Subcutaneous abdominal adipose tissue (tissue), 5 donors: ENCODE measurements around the gene FBXO40.
A peak's percentile ranks its signal among the peaks of the same experiment; 100 is the strongest.

ENCODE experiments used
- H3K27ac ChIP-seq: one replicate; pipeline ENCODE4 v1.7.0; 2013; ENCODE audit warnings: low read depth, mild to moderate bottlenecking, inconsistent platforms, low read length, moderate library complexity
- H3K27me3 ChIP-seq, 5 donors: one replicate each; pipeline ENCODE4 v1.7.0; 2013; ENCODE audit warnings: low read length in 5 of 5, inconsistent platforms in 1 of 5; ENCODE audit not compliant: control insufficient read depth in 5 of 5, insufficient read depth in 4 of 5
- H3K36me3 ChIP-seq, 5 donors: one replicate each; pipeline ENCODE4 v1.7.0; 2013; ENCODE audit warnings: low read length in 5 of 5; ENCODE audit not compliant: control insufficient read depth in 5 of 5, insufficient read depth in 5 of 5
- H3K4me1 ChIP-seq, 5 donors: one replicate each; pipeline ENCODE4 v1.7.0; 2013; ENCODE audit warnings: low read length in 5 of 5, mild to moderate bottlenecking in 3 of 5, moderate library complexity in 1 of 5; ENCODE audit not compliant: control insufficient read depth in 5 of 5, insufficient read depth in 5 of 5
- H3K4me3 ChIP-seq, 5 donors: one replicate each; pipeline ENCODE4 v1.7.0; 2013; ENCODE audit warnings: low read length in 5 of 5, low read depth in 1 of 5
- H3K9ac ChIP-seq, 5 donors: one replicate each; pipeline ENCODE4 v1.7.0; 2013; ENCODE audit warnings: low read length in 5 of 5, mild to moderate bottlenecking in 4 of 5, moderate library complexity in 3 of 5
- H3K9me3 ChIP-seq, 5 donors: one replicate each; pipeline ENCODE4 v1.7.0; 2013; ENCODE audit warnings: low read length in 5 of 5; ENCODE audit not compliant: control insufficient read depth in 5 of 5
- donor health status: healthy.
- donor health status: healthy.
- donor health status: healthy.
- donor health status: healthy.
- donor health status: healthy.

FBXO40 gene

GRCh38 chr3:121641127-121641526 is 47.9 kb downstream of the FBXO40 start:
- H3K4me3 ChIP-seq, result no peak overlapping the region
- H3K27ac ChIP-seq, result no peak overlapping the region
- H3K36me3 ChIP-seq, result peaks cover 7 to 57% (median 21%) of the 10 kb centered on the region in 5 donors
- H3K9ac ChIP-seq, result no peak overlapping the region
- no peaks in the 10 kb centered on the region for H3K9me3 ChIP-seq
- no peaks in the 10 kb centered on the region for H3K27me3 ChIP-seq
- H3K4me1 ChIP-seq, result no peaks in the 10 kb centered on the region

GRCh38 chr3:121642601-121643314 is 49.6 kb downstream of the FBXO40 start:
- Histone ChIP-seq H3K4me3 (no peak overlapping the region), H3K27me3 (no peaks in the 10 kb centered on the region), H3K9me3 (no peaks in the 10 kb centered on the region), H3K27ac (no peak overlapping the region), H3K4me1 (peaks cover 0 to 2% (median 0%) of the 10 kb centered on the region in 5 donors), H3K9ac (no peak overlapping the region), H3K36me3 (peaks cover 5 to 42% (median 20%) of the 10 kb centered on the region in 5 donors)

- no peak overlapping the region for H3K4me3 ChIP-seq
- H3K4me1 ChIP-seq, result peaks cover 3 to 18% (median 10%) of the 10 kb centered on the region in 5 donors
- no peak overlapping the region for H3K27ac ChIP-seq
- no peak overlapping the region for H3K9ac ChIP-seq
- H3K36me3 ChIP-seq, result peaks cover 5 to 32% (median 20%) of the 10 kb centered on the region in 5 donors
- H3K9me3 ChIP-seq, result no peaks in the 10 kb centered on the region
- H3K27me3 ChIP-seq, result no peaks in the 10 kb centered on the region
Measured at GRCh38 chr3:121645054-121645453, 51.9 kb downstream of the FBXO40 start.

- H3K4me3 ChIP-seq, result peak overlapping the region in 3 of 5 donors; percentile 21 to 25 (median 23)
- peaks cover 0 to 3% (median 0%) of the 10 kb centered on the region in 5 donors for H3K9me3 ChIP-seq
- H3K27me3 ChIP-seq, result no peaks in the 10 kb centered on the region
- peak overlapping the region; percentile 39 for H3K27ac ChIP-seq
- H3K36me3 ChIP-seq, result peaks cover 0 to 20% (median 10%) of the 10 kb centered on the region in 5 donors
- peak overlapping the region in 3 of 5 donors; percentile 5 to 53 (median 41) for H3K9ac ChIP-seq
- H3K4me1 ChIP-seq, result peaks cover 3 to 18% (median 10%) of the 10 kb centered on the region in 5 donors
Measured at GRCh38 chr3:121648219-121648958, 55.2 kb downstream of the FBXO40 start.

GRCh38 chr3:121649645-121650044 is 56.5 kb downstream of the FBXO40 start:
- peaks cover 0 to 3% (median 0%) of the 10 kb centered on the region in 5 donors for H3K9me3 ChIP-seq
- H3K36me3 ChIP-seq, result peaks cover 0 to 8% (median 4%) of the 10 kb centered on the region in 5 donors
- no peak overlapping the region for H3K9ac ChIP-seq
- H3K27me3 ChIP-seq, result no peaks in the 10 kb centered on the region
- no peak overlapping the region for H3K27ac ChIP-seq
- H3K4me1 ChIP-seq, result peaks cover 3 to 18% (median 10%) of the 10 kb centered on the region in 5 donors
- no peak overlapping the region for H3K4me3 ChIP-seq

- Histone ChIP-seq H3K4me1 (peaks cover 3 to 18% (median 10%) of the 10 kb centered on the region in 5 donors), H3K36me3 (peaks cover 0 to 5% (median 0%) of the 10 kb centered on the region in 5 donors), H3K9me3 (peaks cover 0 to 3% (median 0%) of the 10 kb centered on the region in 5 donors), H3K9ac (no peak overlapping the region), H3K27me3 (no peaks in the 10 kb centered on the region), H3K4me3 (no peak overlapping the region), H3K27ac (no peak overlapping the region)
Measured at GRCh38 chr3:121651684-121652083, 58.5 kb downstream of the FBXO40 start.

- peaks cover 0 to 3% (median 0%) of the 10 kb centered on the region in 5 donors for H3K9me3 ChIP-seq
- peaks cover 0 to 16% (median 4%) of the 10 kb centered on the region in 5 donors for H3K36me3 ChIP-seq
- no peak overlapping the region for H3K4me3 ChIP-seq
- no peaks in the 10 kb centered on the region for H3K27me3 ChIP-seq
- H3K9ac ChIP-seq, result no peak overlapping the region
- H3K4me1 ChIP-seq, result peaks cover under 1 to 19% (median 8%) of the 10 kb centered on the region in 5 donors
- H3K27ac ChIP-seq, result no peak overlapping the region
Measured at GRCh38 chr3:121654493-121655385, 61.6 kb downstream of the FBXO40 start.

- H3K27me3 ChIP-seq, result no peaks in the 10 kb centered on the region
- H3K36me3 ChIP-seq, result peaks cover 3 to 30% (median 12%) of the 10 kb centered on the region in 5 donors
- H3K4me3 ChIP-seq, result peak overlapping the region in 3 of 5 donors; percentile 36 to 59 (median 58)
- H3K27ac ChIP-seq, result no peak overlapping the region
- no peak overlapping the region for H3K9ac ChIP-seq
- no peaks in the 10 kb centered on the region for H3K9me3 ChIP-seq
- peaks cover 3 to 43% (median 25%) of the 10 kb centered on the region in 5 donors for H3K4me1 ChIP-seq
Measured at GRCh38 chr3:121658716-121659435, 65.7 kb downstream of the FBXO40 start.

- Histone ChIP-seq H3K4me1 (peaks cover 3 to 43% (median 25%) of the 10 kb centered on the region in 5 donors), H3K36me3 (peaks cover 4 to 37% (median 19%) of the 10 kb centered on the region in 5 donors), H3K4me3 (peak overlapping the region in 4 of 5 donors; percentile 58 to 70 (median 64)), H3K9me3 (no peaks in the 10 kb centered on the region), H3K27me3 (no peaks in the 10 kb centered on the region), H3K9ac (no peak overlapping the region), H3K27ac (peak overlapping the region; percentile 32)
Measured at GRCh38 chr3:121659586-121659985, 66.4 kb downstream of the FBXO40 start.
